Activated CD8-positive, alpha-beta T cell treated with anti-CD3 and anti-CD28 coated beads for 36 hours (primary cell): ENCODE results near the gene ADGRE2. TPM values are rescaled to one million over a fixed set of nuclear protein-coding genes. Genes with fewer than 3 reads are reported as not detected.
"Not testable (repeated sequence)": the region's sequence is repeated elsewhere in the genome, so short reads cannot be mapped to it uniquely, and the experiment has no call there.

ENCODE experiments used
- ATAC-seq: fragments of 200-7000 bp; cut with Tn5 transposase; one replicate; pipeline ENCODE4 v1.10.0; 2021; ENCODE audit warnings: mild to moderate bottlenecking, moderate library complexity
- CTCF ChIA-PET: fragments of 350-600 bp; sonication (Branson Sonifier 250); formaldehyde crosslinking; loops from one replicate; lab custom pipeline; 2021; ENCODE audit warnings: antibody characterized with exemption; lab: Charles Lee
- POLR2A ChIA-PET: fragments of 350-600 bp; sonication (Branson Sonifier 250); formaldehyde crosslinking; loops from one replicate; lab custom pipeline; 2021; ENCODE audit warnings: antibody characterized with exemption; lab: Charles Lee
- DNase-seq: peaks from one replicate; pipeline ENCODE4 v3.0.0-alpha.2; 2020
- H3K27ac Mint-ChIP-seq: one replicate; pipeline ENCODE4 v1.8.0; 2021; ENCODE audit warnings: mild to moderate bottlenecking, mixed read lengths
- H3K27me3 Mint-ChIP-seq: one replicate; pipeline ENCODE4 v1.8.0; 2021; ENCODE audit warnings: mixed read lengths
- H3K36me3 Mint-ChIP-seq: one replicate; pipeline ENCODE4 v1.8.0; 2021; ENCODE audit warnings: low read depth, mixed read lengths
- H3K4me1 Mint-ChIP-seq: one replicate; pipeline ENCODE4 v1.8.0; 2021; ENCODE audit warnings: low read depth, mixed read lengths
- H3K4me3 Mint-ChIP-seq: one replicate; pipeline ENCODE4 v1.8.0; 2021; ENCODE audit warnings: mild to moderate bottlenecking, moderate library complexity, mixed read lengths
- H3K9me3 Mint-ChIP-seq: one replicate; pipeline ENCODE4 v1.8.0; 2021; ENCODE audit warnings: mixed read lengths
- CTCF ChIP-seq: fragments of 200-600 bp; IDR thresholded peaks from one replicate; pipeline ENCODE4 v1.8.0; 2022; ENCODE audit warnings: antibody characterized with exemption, mild to moderate bottlenecking
- intact Hi-C: fragments of 100-400 bp; cut with micrococcal nuclease; formaldehyde crosslinking; loops from one replicate; pipeline ENCODE4 v1.10.0; 2022
- total RNA-seq, 2 experiments: library from RNA; stranded (reverse); gene quantifications; one replicate each; pipeline ENCODE4 v1.2.3, GENCODE V29; 2021

ADGRE2 gene
- total RNA-seq, 2 experiments from 2014 or later = 0.43 to 0.83 TPM

GRCh38 chr19:14782626-14783409 lies 4.5 kb upstream of the ADGRE2 start:
- Mint-ChIP-seq H3K4me3 (no peak overlapping the region), H3K36me3 (no peaks in the 10 kb centered on the region), H3K4me1 (peaks cover 16% of the 10 kb centered on the region), H3K27ac (no peak overlapping the region), H3K9me3 (no peaks in the 10 kb centered on the region), H3K27me3 (peaks cover 17% of the 10 kb centered on the region)
- POLR2A ChIA-PET = no interaction called here
- TF ChIP-seq CTCF = no peak
- DNase-seq (no peak), ATAC-seq (no peak)
- intact Hi-C loops = no loop called here
- CTCF ChIA-PET = no interaction called here

- CTCF ChIA-PET, intact Hi-C loops, POLR2A ChIA-PET, DNase-seq, H3K36me3 Mint-ChIP-seq, ATAC-seq, H3K27ac Mint-ChIP-seq, H3K9me3 Mint-ChIP-seq, H3K4me3 Mint-ChIP-seq: not testable (repeated sequence)
- H3K27me3 Mint-ChIP-seq = peaks cover 23% of the 10 kb centered on the region
- H3K4me1 Mint-ChIP-seq = peaks cover 16% of the 10 kb centered on the region
Measured at GRCh38 chr19:14781713-14782536, 3.6 kb upstream of the ADGRE2 start.

- intact Hi-C loops, H3K27ac Mint-ChIP-seq, CTCF ChIA-PET, DNase-seq, H3K4me3 Mint-ChIP-seq, ATAC-seq, POLR2A ChIA-PET, H3K36me3 Mint-ChIP-seq, H3K9me3 Mint-ChIP-seq: not testable (repeated sequence)
- peaks cover 15% of the 10 kb centered on the region for H3K4me1 Mint-ChIP-seq
- H3K27me3 Mint-ChIP-seq = peaks cover 30% of the 10 kb centered on the region
Measured at GRCh38 chr19:14780622-14781225, 2.4 kb upstream of the ADGRE2 start.

- intact Hi-C loops = no loop called here
Measured at GRCh38 chr19:14779151-14779550, 791 bp upstream of the ADGRE2 start.

GRCh38 chr19:14777645-14778044 lies 715 bp downstream of the ADGRE2 start:
- ATAC-seq, H3K9me3 Mint-ChIP-seq, intact Hi-C loops, POLR2A ChIA-PET, H3K4me3 Mint-ChIP-seq, H3K4me1 Mint-ChIP-seq, H3K36me3 Mint-ChIP-seq, DNase-seq, H3K27ac Mint-ChIP-seq: not testable (repeated sequence)
- peaks cover 29% of the 10 kb centered on the region for H3K27me3 Mint-ChIP-seq
- CTCF ChIA-PET = interaction anchor here (1.7 to 2.9 kb wide), 3 partner anchors 8 to 203 kb away, joined by 4 to 10 read pairs (median 5); no protein-coding TSS in a partner anchor

More at GRCh38 chr19:14779151-14779550, 791 bp upstream of the ADGRE2 start:
- ChIA-PET CTCF (no interaction called here), POLR2A (no interaction called here)
- Mint-ChIP-seq H3K36me3 (no peaks in the 10 kb centered on the region), H3K27me3 (peaks cover 31% of the 10 kb centered on the region), H3K4me3 (no peak overlapping the region), H3K27ac (no peak overlapping the region), H3K4me1 (peaks cover 7% of the 10 kb centered on the region), H3K9me3 (no peaks in the 10 kb centered on the region)
- no peak for ATAC-seq
- no peak for TF ChIP-seq CTCF
- DNase-seq = no peak

GRCh38 chr19:14775869-14776586 lies 2.3 kb downstream of the ADGRE2 start:
- no peaks in the 10 kb centered on the region for H3K36me3 Mint-ChIP-seq
- peaks cover 29% of the 10 kb centered on the region for H3K27me3 Mint-ChIP-seq
- CTCF ChIA-PET = interaction anchor here (1.7 to 2.9 kb wide), 3 partner anchors 10 to 202 kb away, joined by 4 to 10 read pairs (median 5); no protein-coding TSS in a partner anchor
- intact Hi-C loops = no loop called here
- DNase-seq (no peak), ATAC-seq (no peak)
- no peak overlapping the region for H3K27ac Mint-ChIP-seq
- H3K9me3 Mint-ChIP-seq = no peaks in the 10 kb centered on the region
- peaks cover 7% of the 10 kb centered on the region for H3K4me1 Mint-ChIP-seq
- no peak for TF ChIP-seq CTCF
- H3K4me3 Mint-ChIP-seq = no peak overlapping the region
- POLR2A ChIA-PET = no interaction called here

- H3K36me3 Mint-ChIP-seq, H3K27ac Mint-ChIP-seq, CTCF ChIA-PET, H3K9me3 Mint-ChIP-seq, ATAC-seq, H3K4me3 Mint-ChIP-seq, H3K4me1 Mint-ChIP-seq, intact Hi-C loops, DNase-seq, POLR2A ChIA-PET: not testable (repeated sequence)
- H3K27me3 Mint-ChIP-seq = peaks cover 29% of the 10 kb centered on the region
Measured at GRCh38 chr19:14775326-14775725, 3.0 kb downstream of the ADGRE2 start.
